RWPE2 (cell line): Measurements from ENCODE around the gene RAP2C.

Experiments
- ATAC-seq: fragments of 200-7000 bp; cut with Tn5 transposase; 3 replicates; pipeline ENCODE4 v1.9.1; 2021; ENCODE audit warnings: low read depth
- DNase-seq: peaks from one replicate; pipeline ENCODE4 v3.0.0-alpha.2; 2020; ENCODE audit warnings: low spot score
- H3K27ac ChIP-seq: fragments of 450-650 bp; 2 replicates; pipeline ENCODE4 v1.5.1; 2017; ENCODE audit warnings: mild to moderate bottlenecking; ENCODE audit not compliant: poor library complexity, severe bottlenecking
- H3K27me3 ChIP-seq: fragments of 250-450 bp; sonication (Bioruptor Pico); 2 replicates; pipeline ENCODE4 v1.5.1; 2021; ENCODE audit warnings: mild to moderate bottlenecking, moderate library complexity; ENCODE audit not compliant: insufficient read depth, poor library complexity, severe bottlenecking
- H3K36me3 ChIP-seq: fragments of 250-450 bp; sonication (Bioruptor Pico); 2 replicates; pipeline ENCODE4 v1.5.1; 2020; ENCODE audit warnings: low read depth, mild to moderate bottlenecking, moderate library complexity
- H3K4me1 ChIP-seq: fragments of 250-450 bp; sonication (Bioruptor Pico); 2 replicates; pipeline ENCODE4 v1.5.1; 2021; ENCODE audit warnings: mild to moderate bottlenecking, moderate library complexity; ENCODE audit not compliant: insufficient read depth, poor library complexity, severe bottlenecking
- H3K4me3 ChIP-seq: fragments of 250-450 bp; sonication (Bioruptor Pico); 2 replicates; pipeline ENCODE4 v1.5.1; 2021; ENCODE audit warnings: mild to moderate bottlenecking, moderate library complexity; ENCODE audit not compliant: severe bottlenecking
- H3K9me3 ChIP-seq: fragments of 250-450 bp; sonication (Bioruptor Pico); 2 replicates; pipeline ENCODE4 v1.5.1; 2021; ENCODE audit warnings: mild to moderate bottlenecking, moderate library complexity; ENCODE audit not compliant: severe bottlenecking
- TF ChIP-seq, protein P1 (sequence below): fragments of 450-650 bp; IDR thresholded peaks from one replicate; pipeline ENCODE4 v1.5.1; 2017; ENCODE audit warnings: mild to moderate bottlenecking, moderate library complexity; ENCODE audit not compliant: poor library complexity, severe bottlenecking

RAP2C gene

DNA sequence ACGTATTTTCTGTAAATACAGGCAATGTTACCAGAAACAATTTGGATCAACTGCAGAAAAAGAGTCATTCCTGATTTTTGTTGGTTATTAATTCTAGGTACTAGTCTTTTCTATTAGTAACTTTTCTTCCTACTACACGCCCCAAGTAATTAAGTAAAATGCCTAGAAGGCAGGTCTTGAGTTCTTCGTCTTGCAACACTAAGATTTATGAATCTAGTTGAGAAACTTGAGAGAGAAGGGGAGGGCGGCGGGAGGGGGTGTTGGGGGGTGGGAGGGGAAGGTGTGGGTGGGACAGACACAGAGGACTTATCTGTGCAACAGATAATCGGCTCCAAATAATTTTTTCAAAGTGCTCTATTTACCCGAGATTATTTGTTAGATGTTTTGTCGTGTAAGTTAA lies 3.0 kb downstream of the RAP2C start:
- H3K4me1 ChIP-seq, result no peaks in the 10 kb centered on the region
- H3K9me3 ChIP-seq, result no peaks in the 10 kb centered on the region
- peak overlapping the region; percentile 80 for H3K27ac ChIP-seq
- no peaks in the 10 kb centered on the region for H3K27me3 ChIP-seq
- peaks cover 34% of the 10 kb centered on the region for H3K36me3 ChIP-seq
- ATAC-seq (no peak), DNase-seq (no peak)
- TF ChIP-seq, protein P1, sequence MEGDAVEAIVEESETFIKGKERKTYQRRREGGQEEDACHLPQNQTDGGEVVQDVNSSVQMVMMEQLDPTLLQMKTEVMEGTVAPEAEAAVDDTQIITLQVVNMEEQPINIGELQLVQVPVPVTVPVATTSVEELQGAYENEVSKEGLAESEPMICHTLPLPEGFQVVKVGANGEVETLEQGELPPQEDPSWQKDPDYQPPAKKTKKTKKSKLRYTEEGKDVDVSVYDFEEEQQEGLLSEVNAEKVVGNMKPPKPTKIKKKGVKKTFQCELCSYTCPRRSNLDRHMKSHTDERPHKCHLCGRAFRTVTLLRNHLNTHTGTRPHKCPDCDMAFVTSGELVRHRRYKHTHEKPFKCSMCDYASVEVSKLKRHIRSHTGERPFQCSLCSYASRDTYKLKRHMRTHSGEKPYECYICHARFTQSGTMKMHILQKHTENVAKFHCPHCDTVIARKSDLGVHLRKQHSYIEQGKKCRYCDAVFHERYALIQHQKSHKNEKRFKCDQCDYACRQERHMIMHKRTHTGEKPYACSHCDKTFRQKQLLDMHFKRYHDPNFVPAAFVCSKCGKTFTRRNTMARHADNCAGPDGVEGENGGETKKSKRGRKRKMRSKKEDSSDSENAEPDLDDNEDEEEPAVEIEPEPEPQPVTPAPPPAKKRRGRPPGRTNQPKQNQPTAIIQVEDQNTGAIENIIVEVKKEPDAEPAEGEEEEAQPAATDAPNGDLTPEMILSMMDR, result no peak
- peak overlapping the region; percentile 55 for H3K4me3 ChIP-seq

DNA sequence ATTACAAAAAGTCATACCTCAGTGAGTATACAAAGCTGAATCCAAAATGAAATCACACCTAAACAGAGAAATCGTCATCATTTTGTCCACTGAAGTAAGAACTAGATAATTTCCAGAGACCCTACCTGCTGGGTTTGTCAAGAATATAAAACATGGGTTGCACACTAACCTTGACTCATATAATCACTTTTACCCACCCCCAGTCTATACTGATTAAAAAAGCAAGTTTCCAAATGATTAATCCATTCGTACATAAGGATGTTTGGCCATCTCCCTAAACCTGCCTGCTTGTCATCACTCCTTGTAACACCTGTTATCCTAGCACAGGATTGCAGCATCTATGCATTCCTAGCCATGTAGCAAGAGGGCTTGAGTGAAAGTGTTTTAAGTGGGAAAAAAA lies 4.7 kb downstream of the RAP2C start:
- TF ChIP-seq, protein P1, result no peak
- DNase-seq, result no peak
- Histone ChIP-seq H3K36me3 (peaks cover 34% of the 10 kb centered on the region), H3K27ac (no peak overlapping the region), H3K27me3 (no peaks in the 10 kb centered on the region), H3K4me1 (no peaks in the 10 kb centered on the region), H3K9me3 (no peaks in the 10 kb centered on the region), H3K4me3 (no peak overlapping the region)
- ATAC-seq, result no peak

DNA sequence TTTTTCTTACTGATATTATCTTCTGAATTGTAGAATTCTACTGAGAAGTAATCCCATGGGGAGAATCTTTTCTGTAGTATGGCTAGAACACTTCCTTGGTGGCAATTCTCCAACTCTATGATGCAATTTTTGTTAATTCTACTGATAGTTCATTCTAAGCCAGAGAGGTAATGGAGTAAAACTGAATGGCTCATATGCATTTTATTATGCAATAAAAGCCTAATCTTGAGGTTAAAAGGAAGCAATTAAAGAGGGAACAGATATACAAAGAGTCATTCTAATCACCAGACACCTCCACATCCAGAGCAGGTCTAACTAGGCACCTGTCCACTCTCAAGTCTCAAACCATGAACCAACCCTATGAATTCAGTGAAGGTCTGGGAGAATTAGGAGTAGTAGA lies 9.7 kb downstream of the RAP2C start:
- Histone ChIP-seq H3K27me3 (no peaks in the 10 kb centered on the region), H3K27ac (no peak overlapping the region), H3K36me3 (peaks cover 29% of the 10 kb centered on the region), H3K4me3 (no peak overlapping the region), H3K4me1 (no peaks in the 10 kb centered on the region), H3K9me3 (no peaks in the 10 kb centered on the region)
- DNase-seq, result no peak
- no peak for ATAC-seq
- TF ChIP-seq, protein P1, result no peak

- DNase-seq (no peak), ATAC-seq (no peak)
- TF ChIP-seq, protein P1, result no peak
- H3K9me3 ChIP-seq, result no peaks in the 10 kb centered on the region
- H3K27me3 ChIP-seq, result no peaks in the 10 kb centered on the region
- H3K4me3 ChIP-seq, result no peak overlapping the region
- H3K36me3 ChIP-seq, result peaks cover 18% of the 10 kb centered on the region
- no peak overlapping the region for H3K27ac ChIP-seq
- no peaks in the 10 kb centered on the region for H3K4me1 ChIP-seq
Measured at GRCh38 chrX:132208422-132208821, 10.8 kb downstream of the RAP2C start.

- DNase-seq (no peak), ATAC-seq (no peak)
- no peaks in the 10 kb centered on the region for H3K27me3 ChIP-seq
- H3K27ac ChIP-seq, result no peak overlapping the region
- TF ChIP-seq, protein P1, result no peak
- H3K4me3 ChIP-seq, result no peak overlapping the region
- H3K9me3 ChIP-seq, result no peaks in the 10 kb centered on the region
- H3K4me1 ChIP-seq, result no peaks in the 10 kb centered on the region
- H3K36me3 ChIP-seq, result peaks cover 13% of the 10 kb centered on the region
Measured at GRCh38 chrX:132207996-132208395, 11.3 kb downstream of the RAP2C start.
